ENCODE data around the gene OTOA.

GRCh38 chr16:21694609-21695008, 30.8 kb downstream of the OTOA start:
- TF ChIP-seq CTCF (conservative IDR thresholded peaks at IDR 0.05; ENCODE audit: low read length): no peak
- TF ChIP-seq EZH2phosphoT487 (IDR thresholded peaks at IDR 0.05; ENCODE audit: borderline replicate concordance, low read depth, low read length): no peak

Measured in OCI-LY7 (cell line).